Measurements from ENCODE around the gene MYL3.
"Not testable (repeated sequence)": the region's sequence is repeated elsewhere in the genome, so short reads cannot be mapped to it uniquely, and the experiment has no call there.

The MYL3 gene

GRCh38 chr3:46823314-46823713 lies 39.9 kb downstream of the MYL3 start:
- not testable (repeated sequence) for DNase-seq

GRCh38 chr3:46821553-46821952 lies 41.7 kb downstream of the MYL3 start:
- DNase-seq = no peak

DNA sequence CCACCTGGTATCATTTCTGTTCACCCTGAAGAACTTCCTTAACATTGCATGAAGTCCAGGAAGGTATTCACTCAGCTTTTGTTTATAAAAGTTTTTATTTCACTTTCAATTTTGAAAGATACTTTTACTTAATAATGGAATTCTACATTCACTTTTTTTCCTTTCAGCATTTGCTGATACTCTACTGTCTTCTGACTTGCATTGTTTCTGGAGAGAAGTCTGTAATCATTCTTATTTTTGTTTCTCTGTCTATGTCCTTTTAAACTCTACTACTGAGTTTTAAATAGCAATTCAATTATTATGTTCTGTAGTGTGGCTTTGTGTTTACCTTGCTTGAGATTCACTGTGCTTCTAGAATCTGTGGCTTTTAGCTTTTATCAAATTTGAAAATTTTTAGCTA lies 42.4 kb downstream of the MYL3 start:
- no peak for DNase-seq

GRCh38 chr3:46812237-46812791 lies 50.9 kb downstream of the MYL3 start:
- peak; percentile 87 for DNase-seq

DNA sequence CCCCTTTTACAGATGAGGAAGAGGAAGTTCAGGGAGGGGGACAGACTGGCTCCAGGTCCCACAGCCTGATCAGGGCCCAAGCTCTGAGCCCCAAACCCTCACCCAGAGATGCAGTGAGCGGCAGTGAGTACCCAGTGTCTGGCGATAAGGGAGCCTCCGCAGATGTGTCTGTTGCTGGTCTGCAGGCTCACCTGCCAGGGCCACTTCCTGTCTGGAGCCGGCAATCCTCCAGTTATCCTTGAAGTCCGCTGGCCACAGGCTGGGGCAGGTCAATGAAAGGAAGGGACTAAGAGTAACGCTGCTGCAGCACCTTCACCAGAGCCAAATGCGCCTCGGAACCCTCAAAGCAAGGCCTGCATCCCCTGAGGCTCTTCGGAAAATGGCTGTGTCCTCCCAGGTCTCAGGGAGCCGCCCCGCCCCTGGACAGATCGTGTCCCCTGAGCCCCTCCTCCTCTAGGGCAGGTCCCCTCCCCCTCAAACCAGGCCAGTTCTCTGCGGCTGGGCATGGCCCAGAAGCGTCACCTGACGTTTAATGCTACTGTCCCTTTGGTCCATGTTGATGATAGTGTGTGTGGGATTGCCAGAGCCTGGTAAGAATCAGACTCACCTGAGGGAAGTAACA lies 51.5 kb downstream of the MYL3 start:
- peak; percentile 66 for DNase-seq

DNA sequence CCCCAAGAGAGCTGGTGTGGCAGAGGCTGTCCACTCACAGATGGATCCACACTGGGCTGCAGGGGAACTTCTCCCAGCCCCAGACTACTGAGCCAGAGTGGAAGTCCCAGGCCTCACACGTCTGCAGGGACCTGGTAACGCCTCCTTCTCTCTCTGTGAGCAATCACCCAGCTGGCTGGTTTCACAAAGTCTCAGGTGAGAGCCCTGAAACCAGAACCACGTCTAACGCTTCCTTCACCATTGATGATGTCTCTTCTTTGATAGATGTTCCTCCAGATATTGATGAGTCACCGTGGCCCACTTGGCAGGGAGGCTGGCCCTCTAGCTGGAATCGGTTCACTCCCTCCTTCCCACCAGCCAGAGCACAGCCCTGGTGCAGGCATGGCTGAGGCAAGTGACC lies 54.5 kb downstream of the MYL3 start:
- DNase-seq = not testable (repeated sequence)

Measured in eye (tissue), 1 donor.